GM21526 (cell line): ENCODE measurements around the gene SLC2A4RG.

Experiments used
- ATAC-seq: cut with Tn5 transposase; IDR thresholded peaks from one replicate; pipeline ENCODE4 v1.9.1; 2021; ENCODE audit warnings: moderate library complexity; ENCODE audit not compliant: unreplicated experiment, low FRiP score

SLC2A4RG gene

GRCh38 chr20:63739130-63740069, at the start of gene SLC2A4RG:
TSS of gene SLC2A4RG (plus strand) at chr20:63739776. CDS start at chr20:63739913, 137 bp downstream.
- ATAC-seq, result no peak

- no peak for ATAC-seq
Measured at GRCh38 chr20:63690003-63690897, 49.3 kb upstream of the SLC2A4RG start.

GRCh38 chr20:63690898-63691710, 48.5 kb upstream of the SLC2A4RG start:
- no peak for ATAC-seq

GRCh38 chr20:63691711-63692435, 47.7 kb upstream of the SLC2A4RG start:
- ATAC-seq, result no peak

- ATAC-seq, result no peak
Measured at GRCh38 chr20:63692436-63693082, 47.0 kb upstream of the SLC2A4RG start.

GRCh38 chr20:63693083-63693732, 46.4 kb upstream of the SLC2A4RG start:
- ATAC-seq, result no peak

GRCh38 chr20:63693733-63694583, 45.6 kb upstream of the SLC2A4RG start:
- no peak for ATAC-seq

GRCh38 chr20:63694584-63695423, 44.8 kb upstream of the SLC2A4RG start:
- no peak for ATAC-seq

GRCh38 chr20:63695424-63696305, 43.9 kb upstream of the SLC2A4RG start:
- no peak for ATAC-seq

GRCh38 chr20:63696306-63696627, 43.3 kb upstream of the SLC2A4RG start:
- ATAC-seq, result no peak

- no peak for ATAC-seq
Measured at GRCh38 chr20:63696628-63697356, 42.8 kb upstream of the SLC2A4RG start, which contains the start of gene TNFRSF6B. TSS of gene TNFRSF6B (plus strand) at chr20:63696652. CDS start at chr20:63696768, 116 bp downstream.

- ATAC-seq, result no peak
Measured at GRCh38 chr20:63697357-63697867, 42.2 kb upstream of the SLC2A4RG start.

- no peak for ATAC-seq
Measured at GRCh38 chr20:63697868-63698545, 41.6 kb upstream of the SLC2A4RG start.

- no peak for ATAC-seq
Measured at GRCh38 chr20:63698739-63699465, 40.7 kb upstream of the SLC2A4RG start.
